ENCODE measurements around the gene PLA2G2C.

PLA2G2C gene

DNA sequence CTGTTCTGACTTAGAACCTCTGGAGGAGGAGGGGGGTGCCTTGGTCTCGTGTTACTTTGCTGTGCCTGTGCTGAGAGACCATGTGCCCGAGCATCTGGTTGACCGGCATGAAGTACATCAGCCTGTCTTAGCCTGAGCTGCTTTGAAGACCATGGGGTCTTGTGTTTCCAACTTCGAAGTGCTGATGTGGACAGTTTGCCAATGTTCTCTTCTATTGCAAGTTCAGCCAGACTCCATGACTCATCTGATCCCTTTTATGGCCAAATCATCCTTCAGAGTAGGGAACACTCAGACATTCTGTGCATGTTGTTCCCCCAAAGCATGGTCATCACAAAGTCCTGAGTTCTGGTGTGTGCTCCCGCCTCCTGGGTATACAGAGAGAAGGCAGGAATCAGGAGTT is 6.0 kb upstream of the PLA2G2C start:
- in situ Hi-C loops (cut with MboI; ENCODE audit: low pct_unique_long_range_greater_than_20kb, low sequenced_read_pairs, unreplicated experiment), result no loop called here
- DNase-seq (ENCODE audit: low spot score), result no peak
- TF ChIP-seq, protein P1, sequence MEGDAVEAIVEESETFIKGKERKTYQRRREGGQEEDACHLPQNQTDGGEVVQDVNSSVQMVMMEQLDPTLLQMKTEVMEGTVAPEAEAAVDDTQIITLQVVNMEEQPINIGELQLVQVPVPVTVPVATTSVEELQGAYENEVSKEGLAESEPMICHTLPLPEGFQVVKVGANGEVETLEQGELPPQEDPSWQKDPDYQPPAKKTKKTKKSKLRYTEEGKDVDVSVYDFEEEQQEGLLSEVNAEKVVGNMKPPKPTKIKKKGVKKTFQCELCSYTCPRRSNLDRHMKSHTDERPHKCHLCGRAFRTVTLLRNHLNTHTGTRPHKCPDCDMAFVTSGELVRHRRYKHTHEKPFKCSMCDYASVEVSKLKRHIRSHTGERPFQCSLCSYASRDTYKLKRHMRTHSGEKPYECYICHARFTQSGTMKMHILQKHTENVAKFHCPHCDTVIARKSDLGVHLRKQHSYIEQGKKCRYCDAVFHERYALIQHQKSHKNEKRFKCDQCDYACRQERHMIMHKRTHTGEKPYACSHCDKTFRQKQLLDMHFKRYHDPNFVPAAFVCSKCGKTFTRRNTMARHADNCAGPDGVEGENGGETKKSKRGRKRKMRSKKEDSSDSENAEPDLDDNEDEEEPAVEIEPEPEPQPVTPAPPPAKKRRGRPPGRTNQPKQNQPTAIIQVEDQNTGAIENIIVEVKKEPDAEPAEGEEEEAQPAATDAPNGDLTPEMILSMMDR (IDR thresholded peaks at IDR 0.05; ENCODE audit: extremely low read depth, insufficient read depth, missing control alignments), result no peak

DNA sequence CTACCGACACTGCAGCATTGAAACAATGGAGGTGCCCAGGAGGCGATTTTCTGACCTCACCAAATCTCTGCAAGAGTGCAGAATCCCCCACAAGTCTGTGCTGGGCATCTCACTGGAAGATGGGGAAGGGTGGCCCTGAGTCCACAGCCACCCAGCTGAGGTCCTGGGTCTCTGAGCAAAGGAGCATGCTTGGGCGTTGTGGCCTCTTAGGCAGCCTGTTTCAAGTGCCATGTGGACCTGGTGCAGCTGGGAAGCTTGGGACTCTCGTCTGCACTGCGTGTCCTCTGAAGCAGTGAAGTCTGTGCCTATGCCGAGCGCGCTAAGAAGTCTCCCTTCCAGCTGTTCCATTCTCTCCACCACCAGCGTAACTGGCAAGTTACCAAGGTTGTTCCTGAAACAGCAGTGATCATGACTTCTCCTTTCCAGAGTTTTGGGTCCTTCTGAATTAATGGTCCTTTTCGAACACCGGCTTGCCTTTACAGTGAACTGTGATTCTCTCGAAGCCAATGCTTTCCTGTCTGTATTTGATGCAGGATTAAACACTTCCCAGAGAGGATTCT is 5.0 kb upstream of the PLA2G2C start:
- DNase-seq (ENCODE audit: low spot score), result no peak
- TF ChIP-seq, protein P1 (IDR thresholded peaks at IDR 0.05; ENCODE audit: extremely low read depth, insufficient read depth, missing control alignments), result no peak
- in situ Hi-C loops (cut with MboI; ENCODE audit: low pct_unique_long_range_greater_than_20kb, low sequenced_read_pairs, unreplicated experiment), result no loop called here

DNA sequence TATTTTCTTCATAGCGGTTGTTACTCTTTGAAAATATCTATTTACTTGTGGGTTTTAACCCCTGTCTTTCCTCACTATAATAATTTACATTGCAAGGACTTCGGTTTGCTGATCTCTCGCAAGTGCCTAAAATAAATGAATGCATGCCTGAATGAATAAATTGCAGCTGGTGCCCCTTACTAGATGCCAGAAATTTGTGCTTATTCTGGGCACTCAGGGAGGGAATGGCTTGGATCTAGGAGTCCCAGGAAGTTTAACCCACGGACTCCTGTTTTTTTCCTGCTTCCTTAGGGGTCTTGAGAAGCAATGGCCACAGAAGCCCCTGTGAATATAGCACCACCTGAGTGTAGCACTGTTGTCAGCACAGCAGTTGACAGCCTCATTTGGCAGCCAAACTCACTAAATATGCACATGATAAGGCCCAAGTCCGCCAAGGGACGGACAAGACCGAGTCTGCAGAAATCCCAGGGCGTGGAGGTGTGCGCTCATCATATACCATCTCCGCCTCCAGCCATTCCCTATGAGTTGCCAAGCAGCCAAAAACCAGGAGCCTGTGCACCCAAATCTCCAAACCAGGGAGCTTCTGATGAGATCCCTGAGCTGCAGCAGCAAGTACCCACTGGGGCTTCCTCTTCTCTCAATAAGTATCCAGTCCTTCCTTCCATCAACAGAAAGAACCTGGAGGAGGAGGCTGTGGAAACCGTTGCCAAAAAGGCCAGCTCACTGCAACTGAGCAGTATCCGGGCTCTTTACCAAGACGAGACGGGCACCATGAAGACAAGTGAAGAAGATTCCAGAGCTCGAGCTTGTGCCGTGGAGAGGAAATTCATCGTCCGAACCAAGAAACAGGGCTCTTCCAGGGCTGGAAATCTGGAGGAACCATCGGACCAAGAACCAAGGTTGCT is 4.2 kb upstream of the PLA2G2C start:
- DNase-seq (ENCODE audit: low spot score), result no peak
- TF ChIP-seq, protein P1 (IDR thresholded peaks at IDR 0.05; ENCODE audit: extremely low read depth, insufficient read depth, missing control alignments), result no peak
- in situ Hi-C loops (cut with MboI; ENCODE audit: low pct_unique_long_range_greater_than_20kb, low sequenced_read_pairs, unreplicated experiment), result no loop called here

DNA sequence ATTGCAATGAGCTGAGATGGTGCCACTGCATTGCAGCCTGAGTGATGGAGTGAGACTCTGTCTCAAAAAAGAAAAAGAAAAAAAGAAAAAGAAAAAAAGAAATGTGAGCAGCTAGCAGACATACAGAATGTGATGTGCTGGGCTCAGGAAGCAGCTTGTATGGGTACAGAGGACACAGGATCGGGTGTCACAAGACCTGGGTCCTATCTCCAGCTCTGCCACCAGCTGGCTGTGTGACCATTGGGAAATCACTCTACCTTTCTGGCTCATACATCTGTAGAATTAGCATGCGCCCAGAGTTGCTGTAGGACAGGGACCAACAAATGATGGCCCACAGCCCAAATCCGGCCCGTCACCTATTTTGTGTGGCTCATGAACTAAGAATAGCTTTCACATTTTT is 3.3 kb upstream of the PLA2G2C start:
- no peak for DNase-seq (ENCODE audit: low spot score)
- in situ Hi-C loops (cut with MboI; ENCODE audit: low pct_unique_long_range_greater_than_20kb, low sequenced_read_pairs, unreplicated experiment), result no loop called here
- TF ChIP-seq, protein P1 (IDR thresholded peaks at IDR 0.05; ENCODE audit: extremely low read depth, insufficient read depth, missing control alignments), result no peak

DNA sequence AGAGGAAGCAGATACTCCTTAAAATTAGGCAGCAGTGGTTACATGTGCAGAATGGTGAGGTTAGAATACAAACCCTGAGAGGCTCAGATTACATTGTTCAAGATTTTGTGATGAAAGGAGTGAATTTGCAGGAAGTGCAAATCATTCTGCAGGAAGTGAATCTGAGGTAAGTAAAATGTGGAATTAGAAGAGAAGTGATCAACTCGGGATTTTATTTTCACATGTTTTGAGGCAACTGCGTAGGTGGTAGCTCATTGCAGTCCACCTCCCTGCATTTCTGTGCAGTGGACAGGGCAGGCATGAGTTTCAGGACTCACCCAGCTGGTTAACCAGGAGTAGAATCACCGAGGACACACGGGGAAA is 2.1 kb upstream of the PLA2G2C start:
- in situ Hi-C loops (cut with MboI; ENCODE audit: low pct_unique_long_range_greater_than_20kb, low sequenced_read_pairs, unreplicated experiment), result no loop called here
- no peak for DNase-seq (ENCODE audit: low spot score)
- TF ChIP-seq, protein P1 (IDR thresholded peaks at IDR 0.05; ENCODE audit: extremely low read depth, insufficient read depth, missing control alignments), result no peak

DNA sequence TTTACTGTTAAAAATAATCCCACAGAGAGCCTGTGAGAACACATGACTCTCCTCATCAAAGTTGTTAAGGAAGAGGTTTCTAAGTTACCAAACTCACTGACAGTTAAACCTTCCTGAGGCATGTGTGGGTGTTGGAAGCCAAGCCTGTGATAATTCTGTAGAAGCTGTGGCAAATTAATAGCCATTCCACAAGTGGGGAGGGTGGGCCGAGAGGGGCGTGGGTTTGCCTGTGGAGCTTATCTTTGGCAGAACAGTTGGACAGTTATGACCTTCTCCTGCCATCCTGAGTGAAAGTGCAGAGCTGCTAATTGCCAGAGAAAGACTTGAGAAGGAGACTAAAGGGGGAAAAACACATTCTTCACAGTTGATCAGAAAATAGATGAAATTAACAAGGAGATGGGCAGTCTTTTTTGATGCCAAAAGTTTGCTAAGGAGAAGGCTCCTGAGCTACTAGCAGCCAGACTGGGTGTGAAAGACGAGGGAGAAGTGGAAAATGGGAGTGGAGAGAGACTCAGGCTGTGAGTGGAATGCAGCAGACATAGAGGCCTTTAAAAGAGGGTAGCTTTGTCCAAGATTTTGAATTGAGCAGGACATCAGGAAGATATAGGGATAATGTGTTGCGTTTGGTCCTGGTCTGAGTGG is 1.6 kb upstream of the PLA2G2C start:
- TF ChIP-seq, protein P1 (IDR thresholded peaks at IDR 0.05; ENCODE audit: extremely low read depth, insufficient read depth, missing control alignments), result no peak
- in situ Hi-C loops (cut with MboI; ENCODE audit: low pct_unique_long_range_greater_than_20kb, low sequenced_read_pairs, unreplicated experiment), result no loop called here

More for the DNA sequence above, 1.6 kb upstream of the PLA2G2C start:
- no peak for DNase-seq (ENCODE audit: low spot score)
